ENCODE measurements around the gene CTCF.

The CTCF gene

DNA sequence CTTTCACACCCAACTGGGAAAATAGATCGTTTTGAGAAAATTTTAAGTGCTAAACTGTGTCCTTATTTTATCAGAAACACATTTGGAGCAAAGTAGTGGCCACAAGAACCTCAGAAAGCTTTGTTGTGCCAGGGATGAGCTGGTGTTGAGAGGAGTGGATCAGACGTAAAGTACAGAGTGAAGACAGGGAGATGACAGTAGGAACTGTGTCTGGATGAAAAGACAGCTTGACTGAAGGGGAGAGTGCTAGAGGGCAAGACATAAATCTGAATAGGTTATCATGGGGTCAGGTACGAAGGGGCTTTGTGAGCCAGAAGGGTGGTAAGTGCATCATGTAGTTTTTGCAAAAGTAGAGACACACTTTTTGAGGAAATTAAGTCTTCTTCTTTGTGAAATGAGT, 43.3 kb downstream of the CTCF start:
- DNase-seq (ENCODE audit: low spot score) = no peak

DNA sequence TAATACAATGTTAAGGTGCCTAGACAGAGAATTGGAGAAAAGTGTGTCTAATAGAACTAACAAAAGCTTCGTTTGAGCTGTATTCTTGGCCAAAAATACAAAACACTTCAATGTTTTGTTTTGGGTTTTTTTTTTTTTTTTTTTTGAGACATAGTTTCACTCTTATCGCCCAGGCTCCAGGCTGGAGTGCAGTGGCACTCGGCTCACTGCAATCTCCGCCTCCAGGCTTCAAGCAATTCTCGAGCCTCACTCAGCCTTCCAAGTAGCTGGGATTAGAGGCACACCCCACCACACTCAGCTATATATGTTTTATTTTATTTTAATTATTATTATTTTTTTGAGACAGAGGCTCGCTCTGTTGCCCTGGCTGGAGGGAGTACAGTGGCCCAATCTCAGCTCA, 44.3 kb downstream of the CTCF start:
- DNase-seq (ENCODE audit: low spot score) = no peak

DNA sequence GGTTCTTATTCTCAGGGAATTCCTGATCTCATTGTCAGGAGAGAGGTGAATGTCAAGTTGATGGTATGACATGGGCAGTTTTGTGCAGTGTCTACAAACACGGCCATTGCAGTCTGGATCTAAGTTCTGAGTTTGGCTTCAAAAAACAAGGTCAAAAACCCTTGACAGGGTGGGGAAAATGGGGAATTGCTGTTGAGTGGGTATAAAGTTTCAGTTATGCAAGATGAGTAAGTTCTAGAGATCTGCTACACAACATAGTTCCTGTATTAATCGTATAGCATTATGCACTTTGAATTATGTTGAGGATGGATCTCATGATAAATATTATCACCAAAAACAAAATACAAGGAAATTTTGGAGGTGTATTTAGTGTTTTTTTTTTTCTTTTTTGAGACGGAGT, 46.0 kb downstream of the CTCF start:
- no peak for DNase-seq (ENCODE audit: low spot score)

DNA sequence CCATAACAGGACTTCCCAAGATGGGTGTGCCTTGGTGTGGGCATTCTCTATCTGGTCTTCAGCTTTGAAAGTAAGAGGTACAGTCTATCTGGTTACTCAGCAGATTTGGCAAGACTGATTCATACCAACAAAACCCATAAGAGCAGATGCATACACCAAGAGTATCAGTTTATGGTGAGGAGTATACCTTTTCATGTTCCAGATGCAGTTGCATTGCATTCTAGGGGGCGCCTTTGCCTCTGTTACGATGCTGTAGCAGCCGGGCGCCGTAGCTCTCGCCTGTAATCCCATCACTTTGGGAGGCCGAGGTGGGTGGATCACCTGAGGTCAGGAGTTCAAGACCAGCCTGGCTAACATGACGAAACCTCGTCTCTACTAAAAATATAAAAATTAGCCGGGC, 51.5 kb downstream of the CTCF start:
- DNase-seq (ENCODE audit: low spot score) = no peak

DNA sequence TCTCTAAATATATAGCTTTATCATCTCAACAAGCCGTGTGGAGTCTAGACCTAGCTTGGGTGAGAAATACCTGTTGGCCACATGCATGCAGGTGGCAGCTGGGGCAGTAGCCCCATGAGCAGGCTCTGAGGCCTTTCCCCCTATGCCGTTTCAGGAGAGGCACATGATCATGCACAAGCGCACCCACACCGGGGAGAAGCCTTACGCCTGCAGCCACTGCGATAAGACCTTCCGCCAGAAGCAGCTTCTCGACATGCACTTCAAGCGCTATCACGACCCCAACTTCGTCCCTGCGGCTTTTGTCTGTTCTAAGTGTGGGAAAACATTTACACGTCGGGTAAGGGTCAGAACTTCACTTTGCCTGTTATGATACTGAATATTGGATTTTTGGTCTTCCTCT, 65.9 kb downstream of the CTCF start:
- no peak for DNase-seq (ENCODE audit: low spot score)

DNA sequence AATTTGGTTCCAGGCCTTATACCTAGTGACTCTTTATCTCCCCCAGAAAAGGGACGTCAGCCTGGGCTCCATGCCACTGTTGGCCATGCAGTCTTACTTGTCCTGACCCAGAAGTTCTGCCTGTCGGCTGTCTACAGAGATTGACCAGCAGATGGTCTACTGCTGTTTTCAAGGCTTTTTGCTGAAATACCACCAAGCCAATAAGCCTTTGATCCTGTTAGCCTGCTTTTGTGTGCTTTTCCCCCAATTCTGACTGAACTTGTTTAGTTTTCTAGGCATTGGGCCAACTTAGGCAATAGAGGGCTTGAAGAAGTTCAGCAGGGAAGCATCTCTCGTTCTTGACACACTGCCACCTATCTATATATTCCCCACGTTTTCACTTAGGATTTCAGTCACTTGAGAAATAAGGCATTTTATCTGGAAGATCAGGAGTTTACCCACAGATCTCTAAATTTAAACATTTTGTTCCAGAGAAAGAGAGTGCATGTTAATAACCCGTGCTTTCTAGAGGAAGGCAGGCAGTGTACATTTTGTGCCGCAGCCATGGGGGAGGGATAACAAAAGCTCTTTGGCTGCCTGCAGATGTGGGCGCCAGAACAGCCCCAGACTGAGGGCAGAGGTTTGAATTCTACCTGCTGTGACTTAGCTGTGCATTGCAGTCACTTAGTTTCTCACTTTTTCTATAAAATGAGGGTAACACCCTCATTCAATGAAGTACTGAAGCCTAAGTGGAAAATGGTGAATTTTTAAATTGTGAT, 70.3 kb downstream of the CTCF start:
- DNase-seq (ENCODE audit: low spot score) = peak; percentile 11

DNA sequence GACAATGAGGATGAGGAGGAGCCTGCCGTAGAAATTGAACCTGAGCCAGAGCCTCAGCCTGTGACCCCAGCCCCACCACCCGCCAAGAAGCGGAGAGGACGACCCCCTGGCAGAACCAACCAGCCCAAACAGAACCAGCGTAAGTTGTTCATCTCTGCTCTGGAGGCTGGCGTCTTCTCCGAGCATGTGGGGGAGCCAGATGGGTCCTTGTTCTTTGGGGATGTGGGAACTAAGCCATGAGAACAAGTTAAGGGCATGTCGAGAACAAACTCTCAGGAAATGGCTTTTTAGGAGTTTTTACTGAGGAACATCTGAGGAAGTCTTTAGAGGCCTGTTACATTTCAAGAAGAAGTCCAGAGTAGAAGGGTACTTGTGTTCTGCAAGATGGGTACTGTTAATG, 74.4 kb downstream of the CTCF start:
- no peak for DNase-seq (ENCODE audit: low spot score)

DNA sequence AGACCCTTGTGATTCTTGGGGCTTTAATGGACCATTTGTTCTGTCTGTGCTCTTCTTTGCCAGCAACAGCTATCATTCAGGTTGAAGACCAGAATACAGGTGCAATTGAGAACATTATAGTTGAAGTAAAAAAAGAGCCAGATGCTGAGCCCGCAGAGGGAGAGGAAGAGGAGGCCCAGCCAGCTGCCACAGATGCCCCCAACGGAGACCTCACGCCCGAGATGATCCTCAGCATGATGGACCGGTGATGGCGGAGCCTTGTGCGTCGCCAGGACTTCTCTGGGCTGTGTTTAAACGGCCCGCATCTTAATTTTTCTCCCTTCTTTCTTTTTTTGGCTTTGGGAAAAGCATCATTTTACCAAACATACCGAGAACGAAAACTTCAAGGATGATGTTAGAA, 75.3 kb downstream of the CTCF start:
- DNase-seq (ENCODE audit: low spot score) = no peak

DNA sequence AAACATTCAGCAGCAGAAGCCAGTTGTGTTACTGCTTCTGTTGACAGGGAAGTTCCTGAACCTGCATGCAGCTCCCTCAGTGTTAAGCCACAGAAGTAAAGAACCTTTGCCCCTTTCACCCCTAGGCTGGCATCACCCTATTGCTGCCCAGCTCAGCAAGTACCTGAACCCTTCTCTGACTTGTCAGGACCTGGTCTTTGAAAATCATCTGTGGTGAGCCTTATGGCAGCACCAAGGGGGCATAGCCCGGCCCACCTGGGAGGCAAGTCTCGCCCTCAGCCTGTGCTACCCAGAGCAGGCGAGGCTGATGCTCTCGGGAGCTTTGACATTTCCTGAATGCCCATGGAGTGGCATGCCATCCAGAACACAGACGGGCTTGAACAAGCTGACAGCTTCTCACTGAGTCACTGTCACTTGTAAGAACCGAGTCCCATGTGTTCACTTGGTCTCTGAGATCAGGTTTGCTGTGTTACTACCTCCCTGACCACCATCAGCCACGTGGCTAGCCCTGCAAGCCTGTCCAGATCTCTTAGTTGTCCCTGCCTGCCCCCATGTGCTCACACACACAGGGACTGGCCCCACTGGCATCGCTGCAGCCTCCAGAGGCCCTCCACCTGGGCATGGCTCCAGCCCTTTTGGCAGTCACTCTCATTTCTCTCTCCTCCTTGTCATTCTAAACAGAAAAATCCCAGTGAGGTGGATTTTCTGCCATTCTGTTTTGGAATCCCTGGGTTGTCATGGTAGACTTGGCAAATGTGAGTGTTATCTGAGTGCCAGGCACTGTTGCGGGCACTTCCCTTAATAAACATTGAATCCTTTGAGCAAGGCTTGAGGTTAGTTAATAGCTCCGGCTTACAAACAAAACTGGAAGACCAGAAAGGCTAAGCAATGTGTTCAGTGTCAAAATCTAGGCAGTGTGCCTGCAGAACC, 79.7 kb downstream of the CTCF start:
- DNase-seq (ENCODE audit: low spot score) = peak; percentile 67

DNA sequence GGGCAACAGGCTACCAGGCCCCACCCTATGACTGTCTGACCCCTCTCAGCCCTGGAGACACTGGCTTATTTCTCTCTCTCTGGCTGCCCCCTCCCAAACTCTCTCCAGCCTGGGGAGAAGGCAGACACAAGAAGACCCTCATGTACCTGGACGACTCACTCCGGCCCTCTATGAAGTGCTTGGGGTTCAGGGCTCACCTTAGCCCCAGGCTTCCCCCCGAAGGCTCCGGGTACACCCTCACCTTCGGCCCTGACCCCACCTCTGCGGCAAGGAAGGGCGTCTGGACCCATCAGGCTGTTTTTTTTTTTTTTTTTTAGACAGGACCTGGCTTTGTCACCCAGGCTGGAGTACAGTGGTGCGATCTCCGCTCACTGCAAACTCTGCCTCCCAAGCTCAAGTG, 81.7 kb downstream of the CTCF start:
- no peak for DNase-seq (ENCODE audit: low spot score)

DNA sequence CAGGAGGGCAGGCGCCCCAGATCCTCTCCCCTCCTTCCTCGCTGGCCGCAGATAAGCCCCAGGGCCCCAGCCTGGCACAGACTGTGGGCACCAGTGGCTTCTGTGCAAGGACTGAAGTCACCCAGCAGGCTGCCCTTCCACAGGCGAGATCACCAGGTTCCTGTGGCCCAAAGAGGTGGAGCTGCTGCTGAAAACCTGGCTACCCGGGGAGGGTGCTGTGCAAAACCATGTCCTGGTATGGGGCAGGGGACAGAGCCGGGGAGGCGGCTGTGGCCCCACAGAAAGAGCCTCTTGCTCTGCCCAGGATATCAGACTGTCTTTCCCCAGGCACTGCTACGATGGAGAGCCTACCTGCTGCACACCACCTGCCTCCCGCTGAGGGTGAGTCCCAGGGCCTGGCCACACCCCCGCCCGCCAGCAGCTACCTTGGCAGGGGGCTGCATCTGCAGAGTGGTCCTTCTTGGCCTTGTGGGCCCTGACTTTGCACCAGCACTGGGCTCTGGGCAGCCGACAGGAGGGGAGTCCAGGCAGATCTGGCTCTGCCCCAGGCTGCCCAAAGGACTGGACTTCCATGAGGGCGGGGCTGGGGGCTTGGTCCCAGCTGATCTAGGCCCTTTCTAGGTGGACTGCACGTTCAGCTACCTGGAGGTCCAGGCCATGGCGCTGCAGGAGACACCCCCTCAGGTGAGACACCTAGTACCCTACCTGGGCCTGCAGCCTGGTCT, 83.2 kb downstream of the CTCF start:
- DNase-seq (ENCODE audit: low spot score) = peak; percentile 13

DNA sequence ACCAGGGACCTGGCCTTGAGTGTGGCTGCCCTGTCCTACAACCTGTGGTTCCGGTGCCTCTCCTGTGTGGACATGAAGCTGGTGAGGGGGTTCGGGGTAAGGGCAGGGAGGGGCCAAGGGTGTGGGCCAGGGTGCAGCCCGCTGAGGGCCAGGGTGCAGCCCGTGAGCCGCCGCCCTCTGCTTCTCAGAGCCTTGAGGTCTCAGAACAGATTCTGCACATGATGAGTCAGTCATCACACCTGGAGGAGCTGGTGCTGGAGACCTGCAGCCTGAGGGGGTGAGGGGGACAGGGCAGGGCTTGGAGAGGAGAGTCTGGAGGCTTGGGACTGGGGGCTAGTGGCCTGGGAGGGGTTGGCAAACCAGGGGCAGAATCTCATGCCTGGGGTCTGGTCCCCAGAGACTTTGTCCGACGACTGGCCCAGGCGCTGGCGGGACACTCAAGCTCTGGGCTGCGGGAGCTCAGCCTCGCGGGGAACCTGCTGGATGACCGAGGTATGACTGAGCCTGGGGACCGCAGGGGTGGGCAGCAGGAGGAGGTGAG, 84.9 kb downstream of the CTCF start:
- peak; percentile 10 for DNase-seq (ENCODE audit: low spot score)

DNA sequence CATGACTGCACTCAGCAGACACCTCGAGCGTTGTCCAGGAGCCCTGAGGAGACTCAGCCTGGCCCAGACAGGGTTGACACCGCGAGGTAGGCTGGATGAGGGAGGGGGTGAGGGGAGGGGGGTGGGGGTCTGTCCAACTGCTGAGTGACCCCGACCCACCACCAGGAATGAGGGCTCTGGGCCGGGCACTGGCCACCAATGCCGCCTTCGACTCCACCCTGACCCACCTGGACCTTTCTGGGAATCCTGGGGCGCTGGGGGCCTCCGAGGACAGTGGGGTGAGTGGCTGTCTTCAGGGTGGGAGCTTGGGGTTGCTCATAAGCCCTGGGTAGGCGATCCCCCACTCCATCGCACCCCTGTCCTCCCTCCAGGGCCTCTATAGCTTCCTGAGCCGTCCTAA, 85.4 kb downstream of the CTCF start:
- no peak for DNase-seq (ENCODE audit: low spot score)

DNA sequence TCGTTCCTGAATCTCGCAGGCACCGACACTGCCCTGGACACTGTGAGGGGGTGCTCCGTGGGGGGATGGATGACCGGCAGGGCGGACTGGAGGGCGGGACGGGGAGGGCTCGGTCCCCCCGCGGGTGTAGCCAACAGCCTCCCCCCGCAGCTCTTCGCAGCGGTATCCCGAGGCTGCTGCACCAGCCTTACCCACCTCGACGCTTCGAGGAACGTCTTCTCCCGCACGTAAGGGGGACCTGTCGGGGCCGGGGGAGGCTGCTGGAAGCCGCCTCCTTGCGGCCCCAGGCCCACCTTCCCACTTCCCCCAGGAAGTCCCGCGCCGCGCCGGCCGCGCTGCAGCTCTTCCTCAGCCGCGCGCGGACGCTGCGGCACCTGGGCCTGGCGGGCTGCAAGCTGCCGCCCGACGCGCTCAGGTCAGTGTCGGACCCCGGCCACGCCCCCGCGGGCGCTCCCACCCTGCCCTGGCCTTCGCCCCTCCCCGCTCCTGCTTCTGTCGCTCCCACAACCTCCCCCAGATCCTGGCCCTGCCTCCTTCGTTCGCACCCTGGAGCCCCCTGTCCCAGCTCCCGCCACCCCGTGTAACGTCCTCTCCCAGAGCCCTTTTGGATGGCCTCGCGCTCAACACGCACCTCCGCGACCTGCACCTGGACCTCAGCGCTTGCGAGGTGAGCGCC, 85.9 kb downstream of the CTCF start:
- peak; percentile 11 for DNase-seq (ENCODE audit: low spot score)

DNA sequence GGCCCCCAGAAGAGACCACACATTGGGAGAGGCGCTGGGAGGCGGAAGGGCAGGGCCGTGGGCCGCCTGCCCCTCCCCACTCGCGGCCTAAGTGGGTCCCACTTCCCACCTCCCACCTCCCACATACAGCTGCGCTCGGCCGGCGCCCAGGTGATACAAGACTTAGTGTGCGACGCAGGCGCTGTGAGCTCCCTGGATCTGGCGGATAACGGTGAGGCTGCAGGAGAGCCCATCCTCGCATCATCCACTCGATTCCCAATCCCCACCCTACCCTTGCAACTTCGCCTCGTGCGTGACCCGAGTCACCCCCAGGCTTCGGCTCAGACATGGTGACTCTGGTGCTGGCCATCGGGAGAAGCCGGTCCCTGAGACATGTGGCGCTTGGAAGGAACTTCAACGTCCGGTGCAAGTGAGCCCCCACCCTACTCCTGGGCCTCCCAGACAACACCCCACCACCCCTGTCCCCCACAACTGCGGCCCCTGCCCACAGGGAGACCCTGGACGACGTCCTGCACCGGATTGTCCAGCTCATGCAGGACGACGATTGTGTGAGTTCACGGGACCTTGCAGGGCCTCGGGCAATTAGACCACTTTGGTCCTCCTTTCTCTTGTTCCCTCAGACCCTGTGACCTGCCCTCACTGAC, 86.6 kb downstream of the CTCF start:
- DNase-seq (ENCODE audit: low spot score) = peak; percentile 12

DNA sequence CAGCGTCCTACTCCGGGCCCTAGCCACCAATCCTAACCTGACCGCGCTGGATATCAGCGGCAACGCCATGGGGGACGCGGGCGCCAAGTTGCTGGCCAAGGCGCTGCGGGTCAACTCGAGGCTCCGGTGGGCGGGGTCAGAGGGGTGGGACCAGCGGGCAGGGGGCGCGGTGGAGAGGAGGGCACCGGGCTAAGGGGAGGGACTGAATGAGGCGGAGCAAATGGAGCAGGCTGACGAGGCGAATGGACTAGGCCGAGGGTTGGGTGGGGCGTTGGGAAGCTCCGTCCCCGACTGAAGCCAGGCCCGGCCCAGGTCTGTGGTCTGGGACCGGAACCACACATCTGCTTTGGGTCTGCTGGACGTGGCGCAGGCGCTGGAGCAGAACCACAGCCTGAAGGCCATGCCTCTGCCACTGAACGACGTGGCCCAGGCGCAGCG, 87.2 kb downstream of the CTCF start:
- no peak for DNase-seq (ENCODE audit: low spot score)

DNA sequence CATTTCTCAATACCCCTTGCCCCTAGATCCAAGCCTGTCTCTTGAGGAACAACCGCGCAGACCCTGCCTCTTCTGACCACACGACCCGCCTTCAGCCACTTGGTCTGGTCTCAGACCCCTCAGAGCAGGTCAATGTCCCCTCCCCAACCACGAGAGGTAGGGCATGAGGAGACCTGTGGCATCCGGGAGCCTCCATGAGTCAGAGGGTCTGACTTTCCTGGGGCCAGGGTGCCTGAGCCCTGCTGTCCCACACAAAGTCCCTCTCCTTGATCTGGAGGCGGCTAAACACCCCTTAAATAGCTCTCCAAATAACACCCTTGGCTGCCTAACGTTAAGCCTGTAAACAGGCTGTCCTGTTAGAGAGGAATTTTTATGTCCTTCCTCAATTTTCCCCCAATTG, 87.7 kb downstream of the CTCF start:
- no peak for DNase-seq (ENCODE audit: low spot score)

DNA sequence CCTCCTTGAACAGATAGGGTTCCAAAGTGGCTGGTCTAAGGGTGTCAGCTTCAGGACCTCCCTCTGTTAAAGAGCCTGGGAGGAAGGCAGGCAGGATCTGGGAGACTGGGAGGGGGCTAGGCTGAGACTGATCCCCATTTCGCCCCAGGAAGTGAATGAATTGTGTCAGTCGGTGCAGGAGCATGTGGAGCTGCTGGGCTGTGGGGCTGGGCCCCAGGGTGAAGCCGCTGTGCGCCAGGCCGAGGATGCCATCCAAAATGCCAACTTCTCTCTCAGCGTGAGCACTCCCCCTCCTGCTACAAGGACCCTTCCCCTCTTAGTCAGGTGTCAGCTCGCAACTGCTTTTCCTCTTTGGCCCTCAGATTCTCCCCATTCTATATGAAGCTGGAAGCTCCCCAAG, 88.7 kb downstream of the CTCF start:
- no peak for DNase-seq (ENCODE audit: low spot score)

DNA sequence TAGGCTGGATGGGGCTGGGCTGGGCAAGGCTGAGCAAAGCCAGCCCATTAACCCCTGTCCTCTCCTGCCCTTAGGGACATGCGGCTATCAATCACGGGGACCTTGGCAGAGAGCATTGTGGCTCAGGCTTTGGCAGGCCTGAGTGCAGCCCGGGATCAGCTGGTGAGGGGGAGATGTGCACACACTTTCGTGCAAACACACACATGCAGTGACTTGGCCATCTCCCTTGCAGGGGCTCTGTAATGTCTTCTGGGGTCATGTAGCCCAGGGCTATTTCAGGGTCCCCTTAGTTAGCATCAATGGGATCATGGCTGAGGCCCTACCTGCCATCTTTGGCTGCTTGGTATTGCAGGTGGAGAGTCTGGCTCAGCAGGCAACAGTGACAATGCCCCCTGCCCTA, 89.5 kb downstream of the CTCF start:
- no peak for DNase-seq (ENCODE audit: low spot score)

DNA sequence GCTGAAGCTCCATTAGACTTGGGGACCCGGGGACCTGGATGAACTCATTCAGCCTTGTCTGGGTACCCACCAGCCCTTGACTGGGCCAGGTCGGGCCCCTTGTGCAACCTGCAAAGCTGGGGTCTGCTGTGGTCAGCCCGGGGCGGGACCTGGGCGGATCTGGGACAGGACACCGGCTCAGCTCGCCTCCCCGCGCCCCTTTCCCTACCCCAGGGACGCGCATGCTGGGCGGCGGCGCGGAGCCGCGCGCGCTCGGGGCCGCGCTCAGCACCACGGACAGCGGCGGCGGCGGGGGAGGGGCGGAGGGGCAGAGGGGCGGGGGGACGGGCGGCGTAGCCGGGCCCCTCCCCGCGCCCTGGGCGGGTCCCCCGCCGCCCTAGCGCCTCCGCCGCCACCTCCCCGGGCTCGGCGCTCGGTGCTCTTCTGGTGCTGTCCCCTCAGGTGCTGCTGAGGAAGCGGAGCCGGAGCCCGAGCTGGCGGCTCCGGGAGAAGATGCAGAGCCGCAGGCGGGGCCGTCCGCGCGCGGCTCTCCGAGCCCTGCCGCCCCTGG, 90.3 kb downstream of the CTCF start:
- DNase-seq (ENCODE audit: low spot score) = peak; percentile 83
